ENCODE results near the gene VWA7.
"Not testable (repeated sequence)": the region's sequence is repeated elsewhere in the genome, so short reads cannot be mapped to it uniquely, and the experiment has no call there.

VWA7 gene

GRCh38 chr6:31819871-31820299 is 42.8 kb upstream of the VWA7 start:
- no peak for DNase-seq (ENCODE audit: extremely low spot score)
- TF ChIP-seq LEF1 (IDR thresholded peaks at IDR 0.05; ENCODE audit: borderline replicate concordance) (no peak), PKNOX1 (IDR thresholded peaks at IDR 0.05) (no peak), SP1 (IDR thresholded peaks at IDR 0.05) (no peak), ARNT (IDR thresholded peaks at IDR 0.05) (no peak), ZNF384 (IDR thresholded peaks at IDR 0.05) (0 out of 2 replicates have a peak, but pooled peaks have one; percentile 1), NFRKB (IDR thresholded peaks at IDR 0.05) (no peak), ELF4 (IDR thresholded peaks at IDR 0.05) (no peak), FOXA1 (IDR thresholded peaks at IDR 0.05) (no peak)
- POLR2A ChIA-PET, result interaction anchor here (0.6 to 4.7 kb wide), 7 partner anchors 11 to 357 kb away, joined by 3 to 25 read pairs (median 3); partner anchors contain the start of gene VARS1
- CTCF ChIA-PET, result interaction anchor here (1.4 to 1.7 kb wide), 2 partner anchors 11 to 50 kb away, joined by 6 to 7 read pairs; no protein-coding TSS in a partner anchor

- ChIA-PET CTCF (interaction anchor here (0.6 to 1.0 kb wide), 2 partner anchors 10 to 45 kb away, joined by 3 to 4 read pairs; no protein-coding TSS in a partner anchor), POLR2A (interaction anchor here (0.8 to 4.7 kb wide), 7 partner anchors 8 to 81 kb away, joined by 3 to 25 read pairs (median 10); partner anchors contain the start of genes HSPA1B, LSM2 and VARS1)
- not testable (repeated sequence) for DNase-seq (ENCODE audit: extremely low spot score)
Observed at GRCh38 chr6:31817929-31818511, 40.9 kb upstream of the VWA7 start.

GRCh38 chr6:31817133-31817928 is 40.2 kb upstream of the VWA7 start:
- ChIA-PET POLR2A (interaction anchor here (0.8 to 4.7 kb wide), 6 partner anchors 9 to 80 kb away, joined by 3 to 25 read pairs (median 7); partner anchors contain the start of genes HSPA1B, LSM2 and VARS1), CTCF (interaction anchor here (0.6 to 1.0 kb wide), 2 partner anchors 9 to 44 kb away, joined by 3 to 4 read pairs; no protein-coding TSS in a partner anchor)

GRCh38 chr6:31815025-31815838 is 38.1 kb upstream of the VWA7 start, which contains the start of the genes HSPA1A and HSPA1L:
Gene HSPA1A, plus strand, starts transcription at chr6:31815543. Its CDS starts 214 bp downstream, at chr6:31815757.
Gene HSPA1L, minus strand, starts transcription at chr6:31815283. Its CDS starts 3,311 bp downstream, at chr6:31811972.
- no peak for TF ChIP-seq HDGF (IDR thresholded peaks at IDR 0.05; ENCODE audit: borderline replicate concordance)
- no peak for DNase-seq (ENCODE audit: extremely low spot score)
- ChIA-PET CTCF (interaction anchor here (1.9 kb wide), 1 partner anchor 24 kb away, joined by 5 read pairs; no protein-coding TSS in a partner anchor), POLR2A (interaction anchor here (0.6 to 4.4 kb wide), 33 partner anchors 9 to 1157 kb away, joined by 3 to 104 read pairs (median 5); partner anchors contain the start of genes C6orf47, CLIC1, DDX39B and EHMT2)

More at GRCh38 chr6:31817133-31817928, 40.2 kb upstream of the VWA7 start:
- not testable (repeated sequence) for DNase-seq (ENCODE audit: extremely low spot score)

GRCh38 chr6:31814677-31815024 is 37.5 kb upstream of the VWA7 start:
- CTCF ChIA-PET, result interaction anchor here (0.6 to 1.9 kb wide), 2 partner anchors 23 to 1086 kb away, joined by 3 to 5 read pairs; no protein-coding TSS in a partner anchor
- POLR2A ChIA-PET, result interaction anchor here (0.5 to 4.4 kb wide), 43 partner anchors 8 to 1157 kb away, joined by 3 to 104 read pairs (median 5); partner anchors contain the start of genes C6orf47, CLIC1, DDX39B and EHMT2

GRCh38 chr6:31813465-31813849 is 36.3 kb upstream of the VWA7 start:
- CTCF ChIA-PET, result interaction anchor here (0.6 to 1.9 kb wide), 3 partner anchors 22 to 315 kb away, joined by 3 to 7 read pairs (median 5); partner anchors contain the start of gene ATF6B
- DNase-seq (ENCODE audit: extremely low spot score), result no peak
- TF ChIP-seq BHLHE40 (IDR thresholded peaks at IDR 0.05; ENCODE audit: borderline replicate concordance) (no peak), SP1 (IDR thresholded peaks at IDR 0.05) (no peak), L3MBTL2 (conservative IDR thresholded peaks at IDR 0.05) (no peak), NFRKB (IDR thresholded peaks at IDR 0.05) (no peak), ARNT (IDR thresholded peaks at IDR 0.05) (no peak), SUZ12 (IDR thresholded peaks at IDR 0.05) (no peak), LEF1 (IDR thresholded peaks at IDR 0.05; ENCODE audit: borderline replicate concordance) (no peak)
- POLR2A ChIA-PET, result interaction anchor here (0.9 to 4.4 kb wide), 13 partner anchors 8 to 1158 kb away, joined by 3 to 104 read pairs (median 8); partner anchors contain the start of genes HSPA1B and VARS1

More at GRCh38 chr6:31814677-31815024, 37.5 kb upstream of the VWA7 start:
- TF ChIP-seq TARDBP (IDR thresholded peaks at IDR 0.05), result no peak
- TF ChIP-seq ELF4 (IDR thresholded peaks at IDR 0.05), result no peak
- no peak for TF ChIP-seq FOXK2 (IDR thresholded peaks at IDR 0.05)
- TF ChIP-seq SP1 (IDR thresholded peaks at IDR 0.05), result no peak
- no peak for TF ChIP-seq SUZ12 (IDR thresholded peaks at IDR 0.05)
- no peak for TF ChIP-seq FOXA1 (IDR thresholded peaks at IDR 0.05)
- TF ChIP-seq BHLHE40 (IDR thresholded peaks at IDR 0.05; ENCODE audit: borderline replicate concordance), result no peak
- no peak for TF ChIP-seq ARNT (IDR thresholded peaks at IDR 0.05)
- DNase-seq (ENCODE audit: extremely low spot score), result no peak

- ChIA-PET CTCF (interaction anchor here (0.7 kb wide), 1 partner anchor 16 kb away, joined by 3 read pairs; the partner anchor contains the start of gene VARS1), POLR2A (interaction anchor here (1.8 to 4.4 kb wide), 2 partner anchors 15 to 16 kb away, joined by 8 to 104 read pairs; partner anchors contain the start of genes HSPA1B and VARS1)
- TF ChIP-seq HDGF (IDR thresholded peaks at IDR 0.05; ENCODE audit: borderline replicate concordance) (no peak), BHLHE40 (IDR thresholded peaks at IDR 0.05; ENCODE audit: borderline replicate concordance) (no peak), ARNT (IDR thresholded peaks at IDR 0.05) (no peak), ELF4 (IDR thresholded peaks at IDR 0.05) (no peak), ZNF384 (IDR thresholded peaks at IDR 0.05) (no peak), L3MBTL2 (conservative IDR thresholded peaks at IDR 0.05) (no peak), CTBP1 (IDR thresholded peaks at IDR 0.05; ENCODE audit: borderline replicate concordance) (no peak), SUZ12 (IDR thresholded peaks at IDR 0.05) (no peak), NFRKB (IDR thresholded peaks at IDR 0.05) (no peak), LEF1 (IDR thresholded peaks at IDR 0.05; ENCODE audit: borderline replicate concordance) (no peak), FOXA1 (IDR thresholded peaks at IDR 0.05) (no peak), SP1 (IDR thresholded peaks at IDR 0.05) (no peak)
- no peak for DNase-seq (ENCODE audit: extremely low spot score)
Observed at GRCh38 chr6:31811645-31812044, 34.5 kb upstream of the VWA7 start.

GRCh38 chr6:31808599-31808998 is 31.5 kb upstream of the VWA7 start:
- ChIA-PET POLR2A (interaction anchor here (2.9 to 4.7 kb wide), 4 partner anchors 12 to 25 kb away, joined by 16 to 77 read pairs (median 40); partner anchors contain the start of genes HSPA1B and VARS1), CTCF (interaction anchor here (2.9 kb wide), 1 partner anchor 13 kb away, joined by 11 read pairs; the partner anchor contains the start of gene VARS1)
- not testable (repeated sequence) for DNase-seq (ENCODE audit: extremely low spot score)

Data from HEK293T (cell line).